NT2/D1 (cell line): Measurements from ENCODE around the gene INTS4.

Experiments used
- DNase-seq: peaks from one replicate; pipeline ENCODE4 v3.0.0-alpha.2; 2011; ENCODE audit warnings: low read depth, low spot score
- H3K27me3 ChIP-seq: 2 replicates; pipeline ENCODE4 v1.6.0; 2011; ENCODE audit warnings: mild to moderate bottlenecking; ENCODE audit not compliant: insufficient read length, insufficient read depth
- H3K36me3 ChIP-seq: 2 replicates; pipeline ENCODE4 v1.6.1; 2011; ENCODE audit warnings: mild to moderate bottlenecking, low read length, mixed read lengths; ENCODE audit not compliant: insufficient read depth, insufficient read length
- H3K4me1 ChIP-seq: 2 replicates; pipeline ENCODE4 v1.5.1; 2011; ENCODE audit not compliant: insufficient read depth, insufficient read length
- H3K4me3 ChIP-seq: 2 replicates; pipeline ENCODE4 v1.5.1; 2011; ENCODE audit warnings: low read depth; ENCODE audit not compliant: insufficient read length
- H3K9ac ChIP-seq: 2 replicates; pipeline ENCODE4 v1.6.0; 2011; ENCODE audit warnings: low read depth; ENCODE audit not compliant: insufficient read length
- H3K9me3 ChIP-seq: 2 replicates; pipeline ENCODE4 v1.5.1; 2011; ENCODE audit warnings: mild to moderate bottlenecking, low read length; ENCODE audit not compliant: insufficient read depth
- SUZ12 ChIP-seq: IDR thresholded peaks from 2 replicates; pipeline ENCODE4 v1.6.1; 2011; ENCODE audit not compliant: insufficient read length, insufficient read depth; ENCODE audit errors: extremely low read depth
- YY1 ChIP-seq: IDR thresholded peaks from 2 replicates; pipeline ENCODE4 v1.6.1; 2011; ENCODE audit not compliant: insufficient read length, insufficient read depth
- ZNF274 ChIP-seq: IDR thresholded peaks from 2 replicates; pipeline ENCODE4 v1.6.1; 2011; ENCODE audit warnings: mild to moderate bottlenecking, low read depth, low read length

Gene INTS4

DNA sequence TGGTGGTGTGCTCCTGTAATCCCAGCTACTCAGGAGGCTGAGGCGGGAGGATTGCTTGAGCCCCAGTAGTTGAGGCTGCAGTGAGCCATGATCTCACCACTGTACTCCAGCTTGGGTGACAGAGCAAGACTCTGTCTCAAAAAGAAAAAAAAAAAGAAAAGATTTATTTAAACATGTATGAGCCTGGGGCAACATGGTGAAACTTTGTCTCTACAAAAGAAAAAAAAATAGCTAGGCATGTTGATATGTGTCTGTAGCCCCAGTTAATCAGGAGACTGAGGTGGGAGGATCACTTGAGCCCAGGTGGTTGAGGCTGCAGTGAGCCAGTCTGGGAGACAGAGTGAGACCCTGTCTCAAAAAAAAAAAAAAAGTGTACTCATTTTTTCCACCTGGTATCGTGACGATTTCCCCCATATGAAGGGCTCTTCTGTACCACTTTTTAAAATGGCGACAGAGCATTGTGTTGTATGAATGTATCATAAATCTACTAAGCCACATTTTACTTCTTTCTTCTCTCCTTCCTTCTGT, 45.0 kb upstream of the INTS4 start:
- H3K27me3 ChIP-seq, result no peaks in the 10 kb centered on the region
- H3K36me3 ChIP-seq, result no peaks in the 10 kb centered on the region
- H3K9me3 ChIP-seq, result no peaks in the 10 kb centered on the region
- TF ChIP-seq ZNF274, result no peak
- TF ChIP-seq YY1, result no peak
- no peak for TF ChIP-seq SUZ12
- no peak for DNase-seq
- H3K4me1 ChIP-seq, result no peaks in the 10 kb centered on the region
- H3K4me3 ChIP-seq, result no peak overlapping the region
- H3K9ac ChIP-seq, result no peak overlapping the region

DNA sequence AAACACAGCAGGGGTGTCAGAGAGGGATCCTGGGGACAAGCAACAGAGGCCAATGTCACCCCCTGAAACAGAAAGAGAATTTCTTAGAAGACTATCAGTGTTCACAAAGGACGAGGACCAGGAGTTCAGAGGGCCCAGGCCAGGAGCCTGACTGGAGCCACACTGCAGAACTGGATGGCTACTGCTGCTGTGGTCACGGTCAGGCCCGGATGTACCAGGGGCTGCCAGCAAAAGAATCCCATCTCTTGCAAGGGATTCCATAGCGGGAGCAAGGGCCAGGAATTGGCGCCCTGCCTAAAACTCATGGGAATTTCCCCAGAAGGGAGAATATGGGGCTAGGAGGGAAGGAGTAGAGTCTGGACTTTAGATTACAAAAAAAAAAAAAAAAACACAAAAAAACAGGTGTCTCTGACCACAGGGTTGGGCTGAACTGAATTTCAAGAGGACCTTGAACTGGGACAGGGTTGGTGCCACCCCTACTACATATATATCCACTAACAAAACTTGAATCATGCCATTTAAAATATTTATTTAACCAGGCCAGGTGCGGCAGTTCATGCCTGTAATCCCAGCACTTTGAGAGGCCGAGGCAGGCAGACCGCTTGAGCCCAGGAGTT, 44.3 kb upstream of the INTS4 start:
- DNase-seq, result no peak
- Histone ChIP-seq H3K27me3 (no peaks in the 10 kb centered on the region), H3K4me3 (no peak overlapping the region), H3K4me1 (no peaks in the 10 kb centered on the region), H3K9me3 (no peaks in the 10 kb centered on the region), H3K9ac (no peak overlapping the region), H3K36me3 (no peaks in the 10 kb centered on the region)
- no peak for TF ChIP-seq SUZ12
- TF ChIP-seq ZNF274, result no peak
- no peak for TF ChIP-seq YY1

DNA sequence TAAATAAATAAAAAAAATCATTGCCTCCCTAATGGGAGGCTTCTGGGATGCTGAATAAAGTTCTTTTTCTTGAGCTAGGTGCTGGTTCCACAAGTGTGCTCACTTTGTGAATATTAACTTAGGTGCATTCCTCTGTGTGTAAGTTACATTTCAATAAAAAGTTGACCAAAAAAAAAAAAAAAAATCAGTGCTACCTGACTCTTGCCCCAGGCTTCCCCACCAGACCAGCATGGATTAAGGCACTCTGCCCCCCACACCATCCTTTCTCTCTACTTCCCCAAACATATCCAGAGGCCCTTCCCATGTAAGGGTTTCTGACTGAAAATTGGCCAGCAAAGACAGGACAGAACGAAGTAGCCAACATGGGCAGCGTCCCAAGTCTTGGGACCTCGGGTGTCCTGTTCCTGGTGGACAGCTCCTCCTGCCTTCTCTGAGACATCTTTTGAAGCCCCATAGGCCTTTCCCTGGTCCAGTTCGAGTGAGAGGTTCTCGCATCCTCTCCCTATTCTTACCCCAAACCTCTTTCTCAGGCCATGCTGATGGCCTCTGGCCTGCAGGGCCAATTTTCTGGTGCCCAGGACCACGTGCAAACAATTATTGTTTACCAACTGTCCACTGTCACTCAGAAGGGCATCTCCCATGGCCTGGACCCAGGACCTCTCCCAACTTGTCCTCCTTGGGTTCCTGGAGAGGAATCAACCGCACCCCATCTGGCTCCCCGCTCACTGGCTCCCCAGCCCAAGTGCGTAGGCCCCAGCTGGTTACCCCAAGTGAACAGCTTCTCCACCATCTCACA, 43.6 kb upstream of the INTS4 start:
- no peaks in the 10 kb centered on the region for H3K4me1 ChIP-seq
- no peak for DNase-seq
- H3K27me3 ChIP-seq, result no peaks in the 10 kb centered on the region
- no peak overlapping the region for H3K9ac ChIP-seq
- no peaks in the 10 kb centered on the region for H3K36me3 ChIP-seq
- H3K4me3 ChIP-seq, result no peak overlapping the region
- H3K9me3 ChIP-seq, result no peaks in the 10 kb centered on the region
- TF ChIP-seq ZNF274 (no peak), YY1 (no peak), SUZ12 (no peak)

DNA sequence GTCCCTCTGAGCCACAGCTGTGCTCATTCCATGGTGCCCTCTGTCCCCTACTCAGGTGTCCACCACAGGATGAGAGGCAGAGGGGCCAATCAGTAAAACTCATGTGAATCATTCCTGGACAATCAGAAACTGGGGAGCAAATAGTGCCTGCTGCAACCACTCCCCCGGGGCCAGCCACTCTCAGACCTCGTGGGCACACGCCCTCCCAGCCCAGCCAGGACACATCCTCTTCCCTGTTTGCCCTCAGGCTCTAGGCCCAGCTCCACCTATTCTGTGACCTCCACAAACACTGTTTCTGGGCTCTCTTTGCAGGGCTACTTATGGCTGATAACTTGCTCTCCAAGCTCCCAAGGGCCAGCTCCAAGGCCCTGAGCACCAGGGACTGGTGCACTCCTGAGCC, 42.6 kb upstream of the INTS4 start:
- TF ChIP-seq YY1 (no peak), ZNF274 (no peak), SUZ12 (no peak)
- no peak for DNase-seq
- no peaks in the 10 kb centered on the region for H3K9me3 ChIP-seq
- no peaks in the 10 kb centered on the region for H3K36me3 ChIP-seq
- H3K9ac ChIP-seq, result no peak overlapping the region
- H3K27me3 ChIP-seq, result no peaks in the 10 kb centered on the region
- H3K4me3 ChIP-seq, result no peak overlapping the region
- H3K4me1 ChIP-seq, result no peaks in the 10 kb centered on the region

DNA sequence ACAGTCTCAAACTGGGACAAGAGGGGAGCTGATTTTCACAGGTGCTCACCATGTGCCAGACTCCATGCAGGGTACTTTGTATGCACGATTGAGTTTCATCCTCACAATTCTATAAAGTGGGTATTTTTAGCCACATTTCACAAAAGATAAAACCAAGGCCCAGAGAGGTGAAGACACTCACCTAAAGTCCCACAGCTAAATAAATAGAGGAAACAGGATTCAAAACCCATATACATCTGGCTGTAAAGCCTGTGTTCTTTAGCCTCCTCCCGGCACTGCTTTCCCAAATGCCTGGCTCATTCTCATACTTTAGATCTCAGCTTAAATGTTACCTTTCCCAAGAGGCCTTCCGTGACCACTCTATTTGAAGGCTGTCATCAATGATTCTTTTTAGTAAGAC, 41.8 kb upstream of the INTS4 start:
- Histone ChIP-seq H3K27me3 (no peaks in the 10 kb centered on the region), H3K36me3 (no peaks in the 10 kb centered on the region), H3K4me1 (no peaks in the 10 kb centered on the region), H3K4me3 (no peak overlapping the region), H3K9me3 (no peaks in the 10 kb centered on the region), H3K9ac (no peak overlapping the region)
- no peak for TF ChIP-seq SUZ12
- TF ChIP-seq YY1, result no peak
- no peak for TF ChIP-seq ZNF274
- DNase-seq, result no peak

DNA sequence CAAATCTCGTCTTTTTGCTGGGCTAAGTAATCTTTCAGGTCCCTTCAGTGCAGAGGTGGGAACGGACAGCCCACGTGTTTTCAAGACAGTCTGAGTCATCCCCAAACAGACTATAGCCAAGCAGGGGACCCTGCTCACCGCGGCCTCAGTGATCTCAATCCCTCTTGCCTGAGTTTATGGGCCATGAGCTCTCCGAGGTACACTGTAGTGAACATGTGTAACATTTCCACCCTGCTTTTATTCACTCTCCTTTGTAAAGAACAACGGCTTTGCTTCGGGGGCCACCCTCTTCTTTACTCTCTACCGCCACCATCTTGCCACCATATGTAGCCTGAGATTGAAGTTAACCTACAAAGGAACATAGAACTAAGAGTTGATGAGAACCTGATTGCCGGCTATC, 40.2 kb upstream of the INTS4 start:
- no peaks in the 10 kb centered on the region for H3K9me3 ChIP-seq
- H3K27me3 ChIP-seq, result no peaks in the 10 kb centered on the region
- H3K4me3 ChIP-seq, result no peak overlapping the region
- no peak overlapping the region for H3K9ac ChIP-seq
- TF ChIP-seq YY1, result no peak
- no peak for TF ChIP-seq ZNF274
- no peak for TF ChIP-seq SUZ12
- peaks cover 5% of the 10 kb centered on the region for H3K4me1 ChIP-seq
- DNase-seq, result no peak
- H3K36me3 ChIP-seq, result no peaks in the 10 kb centered on the region

DNA sequence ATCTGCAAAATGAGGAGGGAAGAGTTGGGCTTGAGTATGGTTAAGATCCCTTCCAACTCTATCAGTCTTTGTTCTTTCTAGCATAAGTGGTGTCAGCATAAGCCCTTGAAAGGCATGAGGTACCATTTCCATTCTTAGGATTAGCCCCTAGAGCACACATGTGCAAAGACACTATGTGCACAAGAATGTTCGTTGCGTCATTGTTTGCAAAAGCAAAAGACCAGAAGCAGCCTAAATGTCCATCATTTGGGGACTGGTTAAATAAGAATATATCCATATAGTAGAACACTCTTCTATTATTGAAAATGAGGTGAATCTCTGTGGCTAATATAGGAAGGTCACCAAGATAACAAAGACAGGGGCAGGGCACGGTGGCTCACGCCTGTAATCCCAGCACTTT, 38.6 kb upstream of the INTS4 start:
- no peak for TF ChIP-seq SUZ12
- no peak for TF ChIP-seq ZNF274
- no peak for TF ChIP-seq YY1
- no peak for DNase-seq
- H3K4me1 ChIP-seq, result peaks cover 5% of the 10 kb centered on the region
- no peak overlapping the region for H3K4me3 ChIP-seq
- H3K27me3 ChIP-seq, result no peaks in the 10 kb centered on the region
- no peaks in the 10 kb centered on the region for H3K9me3 ChIP-seq
- H3K36me3 ChIP-seq, result no peaks in the 10 kb centered on the region
- H3K9ac ChIP-seq, result no peak overlapping the region
